Stomach (tissue), 9 donors: ENCODE data around the gene BTBD9. TPM values are rescaled to one million over a fixed set of nuclear protein-coding genes. Genes with fewer than 3 reads are reported as not detected.

Source experiments
- DNase-seq, 2 donors: peaks; one replicate each; pipeline versions ENCODE4 v3.0.0 to v3.0.0-alpha.2; 2013 to 2019
- H3K27ac ChIP-seq, 5 donors: fragments of 200-600 bp in 4 of 5; sonication (generic) in 4 of 5; one replicate each; pipeline ENCODE4 v1.5.1; 2013 to 2019; ENCODE audit warnings: mild to moderate bottlenecking in 1 of 5, moderate library complexity in 1 of 5
- H3K27me3 ChIP-seq, 3 donors: fragments of 200-600 bp; sonication (generic); one replicate each; pipeline ENCODE4 v1.5.1; 2017 to 2019; ENCODE audit warnings: mixed run types in 1 of 3
- H3K36me3 ChIP-seq, 4 donors: fragments of 200-600 bp; sonication (generic); 1 replicate in 3 of 4; 2 replicates in 1 of 4; pipeline ENCODE4 v1.5.1; 2016 to 2019
- H3K4me1 ChIP-seq, 4 donors: fragments of 200-600 bp; sonication (generic); one replicate each; pipeline ENCODE4 v1.5.1; 2016 to 2019
- H3K4me3 ChIP-seq, 4 donors: fragments of 200-600 bp; sonication (generic) in 3 of 4; one replicate each; pipeline ENCODE4 v1.5.1; 2016 to 2019; ENCODE audit warnings: mild to moderate bottlenecking in 1 of 4
- H3K9me3 ChIP-seq, 4 donors: fragments of 200-600 bp; sonication (generic); one replicate each; pipeline ENCODE4 v1.5.1; 2016 to 2019
- CTCF ChIP-seq, 7 experiments: fragments of 450-650 bp in 4 of 7; fragments of 200-600 bp in 3 of 7; sonication (generic) in 3 of 7; IDR thresholded peaks; one replicate each; pipeline ENCODE4 v1.5.1; 2016 to 2019; ENCODE audit warnings: antibody characterized with exemption in 7 of 7, control low read depth in 2 of 7, mild to moderate bottlenecking in 1 of 7
- EP300 ChIP-seq: sonication (generic); formaldehyde crosslinking; IDR thresholded peaks from one replicate; pipeline ENCODE4 v1.6.1; 2017; ENCODE audit warnings: antibody characterized with exemption
- POLR2A ChIP-seq, 4 donors: fragments of 450-650 bp; IDR thresholded peaks; one replicate each; pipeline ENCODE4 v1.6.1; 2016; ENCODE audit warnings: antibody characterized with exemption in 4 of 4, control low read depth in 2 of 4, mild to moderate bottlenecking in 1 of 4, moderate library complexity in 1 of 4
- POLR2AphosphoS5 ChIP-seq, 3 donors: sonication (generic); formaldehyde crosslinking; IDR thresholded peaks; one replicate each; pipeline ENCODE4 v1.6.1; 2016; ENCODE audit warnings: antibody characterized with exemption in 3 of 3
- WGBS, 5 donors: extraction: QIAGEN DNeasy Blood & Tissue Kit in 3 of 5; methylation state at CpG; one replicate each; pipeline versions ENCODE4 v1.1.5 to v1.1.7; 2013 to 2018; 5-methylcytosine and 5-hydroxymethylcytosine counted together
- intact Hi-C: fragments of 100-400 bp; cut with DNase I; formaldehyde crosslinking; loops from one replicate; pipeline ENCODE4 v1.15.1; 2023; ENCODE audit warnings: low total_unique reads
- polyA plus RNA-seq, 3 donors: library from polyadenylated mRNA; stranded (reverse); fragments of 200-250 nt; gene quantifications; one replicate each; pipeline ENCODE4 v1.2.3, GENCODE V29; 2013
- total RNA-seq, 5 donors: library from RNA; depleted of rRNA; stranded (reverse); fragments of >200 nt; gene quantifications; one replicate each; pipeline versions ENCODE4 v1.1.0 to v1.2.3, GENCODE V29; 2014 to 2016
- donor health status: healthy with polysubstance abuse.
- donor health status: Bipolar disorder and iron deficiency.
- donor health status: healthy.

The BTBD9 gene
- total and polyA plus RNA-seq, 8 donors: 1.4 to 90.2 (median 6.8) TPM

DNA sequence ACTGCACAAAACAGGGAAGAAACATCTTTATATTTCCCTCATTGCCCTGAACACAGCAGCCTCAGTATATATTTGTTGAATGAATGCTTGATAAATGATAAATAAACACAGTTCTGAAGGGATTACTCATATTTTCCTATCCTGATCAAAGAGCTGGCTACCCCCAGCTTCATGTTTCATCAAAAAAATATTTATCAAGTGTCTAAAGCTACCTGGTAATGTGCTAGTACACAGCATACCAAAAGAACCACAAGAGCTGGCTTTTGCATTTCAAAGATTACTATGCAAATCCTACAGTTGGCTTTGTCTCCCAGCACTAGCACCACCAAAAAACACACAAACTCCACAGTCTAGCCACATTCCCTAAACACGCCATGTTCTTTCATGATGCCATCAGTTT is 130.0 kb downstream of the BTBD9 start:
- no peak overlapping the region for H3K4me3 ChIP-seq
- 79 to 93% (median 90%) methylated on average over 1 of the region's 1 CpG for WGBS, 5 donors
- TF ChIP-seq POLR2A (IDR thresholded peaks at IDR 0.05): no peak
- TF ChIP-seq EP300: no peak
- TF ChIP-seq POLR2AphosphoS5 (IDR thresholded peaks at IDR 0.05): no peak
- TF ChIP-seq CTCF (IDR thresholded peaks at IDR 0.05): no peak
- peaks cover 0 to 18% (median 14%) of the 10 kb centered on the region in 4 donors for H3K4me1 ChIP-seq
- intact Hi-C loops: no loop called here
- DNase-seq: no peak
- H3K9me3 ChIP-seq: no peaks in the 10 kb centered on the region
- no peak overlapping the region for H3K27ac ChIP-seq
- no peaks in the 10 kb centered on the region for H3K27me3 ChIP-seq
- H3K36me3 ChIP-seq: no peaks in the 10 kb centered on the region

- no peaks in the 10 kb centered on the region for H3K36me3 ChIP-seq
- H3K4me3 ChIP-seq: no peak overlapping the region
- no peak for DNase-seq
- TF ChIP-seq POLR2AphosphoS5 (IDR thresholded peaks at IDR 0.05) (no peak), CTCF (IDR thresholded peaks at IDR 0.05) (no peak), EP300 (no peak), POLR2A (IDR thresholded peaks at IDR 0.05) (no peak)
- peaks cover 0 to 18% (median 14%) of the 10 kb centered on the region in 4 donors for H3K4me1 ChIP-seq
- no peaks in the 10 kb centered on the region for H3K27me3 ChIP-seq
- H3K27ac ChIP-seq: no peak overlapping the region
- intact Hi-C loops: no loop called here
- H3K9me3 ChIP-seq: no peaks in the 10 kb centered on the region
Observed at GRCh38 chr6:38508894-38509293, 130.8 kb downstream of the BTBD9 start.

- no peaks in the 10 kb centered on the region for H3K36me3 ChIP-seq
- peaks cover 0 to 18% (median 14%) of the 10 kb centered on the region in 4 donors for H3K4me1 ChIP-seq
- no peaks in the 10 kb centered on the region for H3K9me3 ChIP-seq
- 92 to 96% (median 93%) methylated on average over 2 of the region's 2 CpGs for WGBS, 5 donors
- H3K27me3 ChIP-seq: no peaks in the 10 kb centered on the region
- intact Hi-C loops: no loop called here
- H3K4me3 ChIP-seq: no peak overlapping the region
- H3K27ac ChIP-seq: no peak overlapping the region
- DNase-seq: no peak
- TF ChIP-seq EP300 (no peak), POLR2AphosphoS5 (IDR thresholded peaks at IDR 0.05) (no peak), CTCF (IDR thresholded peaks at IDR 0.05) (no peak), POLR2A (IDR thresholded peaks at IDR 0.05) (no peak)
Observed at GRCh38 chr6:38508286-38508685, 131.4 kb downstream of the BTBD9 start.

DNA sequence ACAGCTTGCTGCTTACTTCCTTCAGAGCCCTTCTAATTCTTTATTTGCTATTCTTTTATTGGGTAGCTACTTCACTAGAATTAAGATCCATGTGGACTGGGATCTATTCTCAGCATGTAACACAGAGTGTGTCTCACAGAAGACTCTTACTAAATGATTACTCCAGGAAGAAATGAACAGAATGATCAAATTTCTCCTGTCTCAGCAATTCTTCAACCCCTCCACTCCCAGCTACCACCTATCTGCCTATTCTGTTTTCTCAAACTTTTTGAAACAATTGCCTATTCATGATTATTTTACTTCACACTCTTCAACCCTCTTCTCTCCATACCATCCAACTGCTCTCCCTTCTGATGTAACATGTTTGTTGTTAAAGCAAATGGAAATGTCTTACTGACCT is 132.6 kb downstream of the BTBD9 start:
- Histone ChIP-seq H3K27me3 (no peaks in the 10 kb centered on the region), H3K27ac (no peak overlapping the region), H3K4me1 (peaks cover 0 to 18% (median 14%) of the 10 kb centered on the region in 4 donors), H3K36me3 (no peaks in the 10 kb centered on the region), H3K4me3 (no peak overlapping the region), H3K9me3 (no peaks in the 10 kb centered on the region)
- no peak for DNase-seq
- intact Hi-C loops: no loop called here
- TF ChIP-seq POLR2AphosphoS5 (IDR thresholded peaks at IDR 0.05) (no peak), CTCF (IDR thresholded peaks at IDR 0.05) (no peak), EP300 (no peak), POLR2A (IDR thresholded peaks at IDR 0.05) (no peak)
